NCI-H128 (cell line): ENCODE measurements around the gene NCF2.

Experiments used
- DNase-seq: peaks from one replicate; lab custom pipeline; 2025; ENCODE audit not compliant: unreplicated experiment; lab: John Stamatoyannopoulos, UW

Gene NCF2

DNA sequence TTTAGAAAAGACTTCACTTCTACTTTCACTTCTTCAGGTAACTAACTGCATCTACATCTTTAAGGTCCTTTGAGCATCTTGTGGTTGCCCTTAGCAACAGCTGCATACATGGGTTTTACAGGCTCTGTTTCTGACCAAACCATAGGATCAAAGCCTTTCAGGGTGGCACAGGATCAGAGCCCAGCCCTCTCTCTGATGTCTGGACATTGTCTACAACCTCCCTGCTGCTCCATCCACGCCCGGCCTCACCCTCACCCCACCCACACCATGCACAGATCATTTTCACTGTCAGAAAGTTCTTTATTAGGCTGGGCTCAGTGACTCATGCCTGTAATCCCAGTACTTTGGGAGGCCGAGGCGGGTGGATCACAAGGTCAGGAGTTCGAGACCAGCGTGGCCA is 5.2 kb downstream of the NCF2 start:
- no peak for DNase-seq

DNA sequence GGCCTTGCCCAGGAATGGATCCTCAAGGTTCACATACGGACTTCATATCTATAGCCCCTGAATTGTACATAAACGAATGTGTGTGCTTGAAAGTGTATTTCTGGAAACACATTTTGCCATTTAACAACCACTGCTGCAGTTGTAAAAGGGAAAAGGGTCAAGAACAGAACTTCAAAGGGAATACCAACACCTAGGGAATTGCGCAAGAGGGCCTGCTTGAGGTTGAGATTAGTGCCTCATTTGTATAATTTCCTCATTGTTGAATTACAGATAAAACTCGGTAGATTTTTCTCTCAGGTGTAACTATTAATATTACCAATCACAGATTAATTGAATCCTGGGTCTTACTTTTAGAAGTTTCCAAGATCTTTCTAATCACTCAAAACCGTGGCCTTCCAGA is 6.1 kb downstream of the NCF2 start:
- no peak for DNase-seq

DNA sequence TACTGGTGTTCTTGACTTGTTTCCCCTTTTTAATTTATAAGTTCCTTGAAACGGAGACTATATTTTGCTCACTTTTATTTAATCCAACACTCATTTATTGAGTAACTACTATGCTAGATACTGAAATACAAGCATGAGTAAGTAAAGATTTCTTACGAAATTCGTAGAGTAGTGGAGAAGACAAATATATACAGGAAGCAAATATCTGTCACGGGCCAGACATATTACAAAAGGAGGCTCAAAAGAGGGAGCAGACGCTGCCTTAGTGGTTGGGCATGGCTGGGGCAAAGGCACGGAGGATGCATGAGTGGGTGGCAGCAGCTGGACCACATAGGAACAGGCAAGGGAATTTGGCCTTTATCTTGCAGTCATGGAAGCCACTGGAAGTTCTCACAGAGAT is 6.8 kb downstream of the NCF2 start:
- DNase-seq = no peak

DNA sequence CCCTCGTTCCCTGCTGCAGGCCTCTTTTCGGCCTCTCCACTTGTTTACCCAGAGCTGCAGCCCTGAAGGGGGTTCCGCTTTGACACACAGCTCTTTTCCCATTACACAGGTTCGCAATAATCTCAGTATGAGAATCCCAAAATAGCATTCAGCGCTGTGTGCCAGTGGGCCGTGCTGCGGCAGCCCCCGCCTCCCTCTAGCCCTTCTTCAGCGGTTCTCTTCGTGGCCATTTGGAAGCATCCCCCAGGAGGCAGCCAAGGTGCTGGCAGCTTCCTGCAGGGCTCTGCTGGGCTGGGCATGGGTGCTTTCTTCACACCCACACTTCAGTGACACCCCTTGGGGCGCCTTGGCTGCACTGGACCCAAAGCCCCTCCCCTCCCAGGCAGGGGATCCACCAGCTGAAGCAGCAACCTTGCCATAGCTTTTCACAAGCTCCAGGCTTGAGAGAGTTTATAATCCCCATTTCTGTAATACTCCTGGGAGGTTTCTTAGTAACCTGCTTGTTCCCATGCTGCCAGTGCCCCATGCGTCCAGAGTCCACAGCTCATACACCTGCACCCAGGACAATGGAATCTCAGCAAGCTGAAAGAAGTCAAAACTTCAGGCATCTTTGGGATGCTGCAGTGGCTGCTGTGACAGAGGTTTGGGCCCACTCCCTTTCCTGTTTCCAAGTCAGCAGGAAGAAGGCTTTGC is 8.1 kb downstream of the NCF2 start:
- DNase-seq = no peak

DNA sequence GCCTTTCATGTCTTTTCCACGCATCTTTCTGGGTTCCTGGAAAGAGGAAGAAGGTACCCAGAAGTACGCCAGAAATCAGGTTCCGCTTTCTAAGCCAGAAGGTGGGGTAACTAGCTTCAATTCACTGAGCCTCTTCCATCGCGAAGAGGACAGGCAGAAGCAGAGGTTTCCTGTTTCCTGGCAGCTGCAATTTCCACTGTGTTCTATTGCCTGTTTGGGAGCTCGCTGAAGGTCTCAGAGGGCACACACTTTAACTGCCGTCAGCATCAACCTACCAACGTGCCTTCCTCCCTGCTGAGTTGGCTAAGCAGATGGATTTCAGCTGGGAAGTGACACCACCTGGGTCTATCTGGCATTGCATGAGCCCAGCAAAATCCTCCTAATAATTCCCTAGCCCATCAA is 10.0 kb downstream of the NCF2 start:
- DNase-seq = peak; percentile 68

DNA sequence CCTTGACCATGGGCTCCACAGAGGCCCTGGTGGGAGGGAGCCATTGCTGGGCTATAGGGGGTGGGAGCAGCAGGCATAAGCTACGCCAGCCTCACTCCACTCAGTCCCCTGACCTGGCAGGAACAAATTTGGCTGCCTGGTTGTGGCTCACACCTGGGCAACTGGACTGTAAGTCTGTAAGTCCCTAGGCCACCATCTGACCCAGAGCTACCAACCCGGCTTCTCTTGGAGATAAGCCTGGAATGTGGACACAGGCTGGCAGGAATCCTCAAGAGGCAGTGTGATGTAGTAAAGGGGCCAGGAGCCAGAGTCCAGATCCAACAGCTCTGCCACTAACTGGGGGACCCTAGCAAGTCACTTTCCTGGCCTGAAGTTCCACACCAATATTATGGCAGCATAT is 11.4 kb downstream of the NCF2 start:
- DNase-seq = no peak

DNA sequence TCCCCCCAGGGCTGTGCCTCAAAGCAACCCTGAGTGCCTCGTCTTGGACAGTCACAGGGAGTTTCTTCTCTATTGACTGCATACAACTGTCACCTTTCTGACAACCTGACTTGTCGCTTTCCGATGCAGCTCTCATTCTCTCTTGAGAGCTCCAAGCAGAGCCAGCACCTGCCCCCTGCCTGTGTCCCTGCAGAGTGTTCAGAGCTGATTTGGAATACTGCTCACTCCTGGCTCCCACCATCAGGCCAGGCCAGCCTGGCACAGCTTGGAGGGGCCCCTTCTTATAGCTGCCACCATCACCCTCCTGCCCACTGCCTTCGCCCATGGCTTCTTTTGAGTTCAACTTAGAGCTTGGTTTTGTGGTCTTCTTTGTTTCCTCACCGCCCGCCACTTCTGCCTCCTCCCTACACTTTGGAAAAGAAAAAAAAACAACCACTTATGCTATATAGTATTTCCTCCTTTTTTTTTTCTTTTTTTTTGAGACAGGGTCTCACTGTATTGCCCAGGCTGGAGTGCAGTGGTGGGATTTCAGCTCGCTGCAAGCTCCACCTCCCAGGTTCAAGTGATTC is 12.3 kb downstream of the NCF2 start:
- no peak for DNase-seq

DNA sequence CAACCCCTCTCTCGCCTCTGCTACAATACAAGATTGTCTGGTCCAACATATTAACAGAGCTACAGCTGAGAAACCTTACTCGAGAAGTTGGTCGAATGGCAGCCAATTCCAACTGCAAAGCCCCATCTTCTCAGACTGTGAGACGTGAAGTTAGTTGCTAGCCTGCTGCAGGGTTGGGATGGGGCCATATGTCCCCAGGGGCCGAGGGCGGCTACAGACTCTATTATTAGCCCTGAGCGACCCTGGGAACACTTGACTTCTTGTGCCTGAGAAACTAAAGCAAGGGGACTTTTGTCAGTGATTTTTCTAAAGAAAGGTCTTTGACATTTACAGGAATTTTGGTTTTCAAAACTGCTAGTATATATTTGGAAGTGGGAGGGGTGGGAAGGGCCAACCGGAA is 13.7 kb downstream of the NCF2 start:
- DNase-seq = no peak

DNA sequence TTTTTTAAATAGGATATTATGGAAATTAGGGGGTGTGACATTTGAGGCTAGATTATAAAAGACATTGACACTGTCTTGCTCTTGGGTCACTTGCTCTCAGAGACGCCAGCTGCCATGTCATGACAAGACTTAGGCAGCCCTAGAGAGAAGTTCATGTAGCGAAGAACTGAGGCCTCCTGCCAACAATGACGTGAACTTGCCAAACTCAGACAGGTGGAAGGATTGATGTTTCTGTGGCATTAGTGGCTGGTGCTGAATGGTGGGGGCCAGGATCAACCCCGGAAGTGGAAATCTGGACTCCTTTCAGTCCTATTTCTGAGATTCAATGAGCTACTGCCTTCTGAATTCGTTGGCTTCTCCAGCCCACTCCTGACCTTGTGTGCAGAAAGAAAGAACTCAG is 14.7 kb downstream of the NCF2 start:
- DNase-seq = no peak

DNA sequence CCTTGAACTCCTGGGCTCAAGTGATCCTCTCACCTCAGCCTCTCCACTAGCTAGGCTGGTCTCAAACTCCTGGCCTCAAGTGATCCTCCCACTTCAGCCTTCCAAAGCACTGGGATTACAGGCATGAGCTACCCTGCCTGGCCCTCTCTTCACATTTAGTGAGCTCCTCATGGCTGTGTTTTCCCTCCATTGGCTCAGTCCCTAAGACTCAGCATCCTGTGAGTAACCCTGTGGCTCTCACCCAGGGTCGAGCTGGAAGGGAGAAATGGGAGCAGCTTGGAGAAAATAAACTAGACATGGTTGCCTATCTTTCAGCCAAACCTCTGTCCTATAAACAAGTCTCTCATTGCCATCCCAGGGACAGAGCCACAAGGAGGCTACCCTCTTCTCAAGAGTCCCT is 17.5 kb downstream of the NCF2 start:
- no peak for DNase-seq

DNA sequence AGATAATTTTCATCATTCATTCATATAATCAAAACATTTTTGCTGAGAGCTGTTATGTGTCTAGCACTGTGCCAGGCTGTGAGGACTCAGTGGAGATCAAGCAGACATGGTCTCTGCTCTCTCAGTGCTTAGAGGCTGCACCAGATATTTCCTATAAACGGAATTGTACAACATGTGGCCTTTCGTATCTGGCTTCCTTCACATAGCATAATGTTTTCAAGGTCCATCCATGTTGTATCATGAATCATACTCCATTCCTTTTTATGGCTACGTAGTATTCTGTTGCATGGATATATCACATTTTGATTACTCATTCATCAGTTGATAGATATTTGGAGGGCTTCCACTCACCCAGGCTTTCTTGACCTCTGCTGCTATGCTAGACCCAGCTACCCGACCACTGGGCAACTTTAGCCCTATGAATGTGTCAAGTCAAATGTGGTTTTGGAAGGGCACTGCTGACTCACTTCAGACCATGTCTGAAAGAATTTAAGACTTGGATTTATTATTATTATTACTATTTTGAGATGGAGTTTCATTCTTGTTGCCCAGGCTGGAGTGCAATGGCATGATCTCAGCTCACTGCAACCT is 18.5 kb downstream of the NCF2 start:
- no peak for DNase-seq

DNA sequence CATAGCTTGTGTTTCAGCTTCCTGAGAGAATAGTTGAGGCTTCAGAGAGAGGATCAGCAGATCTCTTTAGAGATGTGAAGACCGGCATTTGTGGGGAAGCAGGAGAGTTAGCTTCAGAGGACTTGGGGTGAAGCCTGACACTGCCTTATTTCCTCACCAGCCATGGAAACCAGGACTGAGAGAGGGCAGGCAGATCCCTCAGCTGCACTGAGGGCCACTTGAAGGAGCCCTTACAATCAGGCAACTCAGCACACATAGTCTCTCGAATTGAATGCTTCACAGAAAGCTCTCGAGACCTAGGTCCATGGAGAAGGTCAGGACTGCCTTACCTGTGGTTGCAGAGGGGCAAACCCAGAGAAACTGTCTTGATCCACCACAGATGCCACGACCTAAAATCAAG is 19.8 kb downstream of the NCF2 start:
- DNase-seq = no peak

DNA sequence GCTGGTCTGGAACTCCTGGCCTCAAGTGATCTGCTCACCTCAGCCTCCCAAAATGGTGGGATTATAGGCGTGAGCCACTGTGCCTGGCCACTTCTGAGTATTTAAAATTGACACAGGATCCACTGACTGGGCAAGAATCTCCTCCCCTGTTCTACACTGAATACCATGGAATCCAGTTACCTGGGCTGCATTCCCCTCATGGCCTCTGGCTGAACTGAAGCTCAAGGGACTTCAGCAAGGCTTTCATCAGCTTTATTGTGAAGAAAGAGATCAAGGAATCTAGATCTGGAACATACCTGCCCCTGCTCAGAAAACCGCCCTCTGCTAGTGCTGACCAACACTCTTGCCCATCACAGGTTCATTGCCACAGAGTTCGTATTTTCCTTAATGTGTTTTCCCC is 20.5 kb downstream of the NCF2 start:
- no peak for DNase-seq

DNA sequence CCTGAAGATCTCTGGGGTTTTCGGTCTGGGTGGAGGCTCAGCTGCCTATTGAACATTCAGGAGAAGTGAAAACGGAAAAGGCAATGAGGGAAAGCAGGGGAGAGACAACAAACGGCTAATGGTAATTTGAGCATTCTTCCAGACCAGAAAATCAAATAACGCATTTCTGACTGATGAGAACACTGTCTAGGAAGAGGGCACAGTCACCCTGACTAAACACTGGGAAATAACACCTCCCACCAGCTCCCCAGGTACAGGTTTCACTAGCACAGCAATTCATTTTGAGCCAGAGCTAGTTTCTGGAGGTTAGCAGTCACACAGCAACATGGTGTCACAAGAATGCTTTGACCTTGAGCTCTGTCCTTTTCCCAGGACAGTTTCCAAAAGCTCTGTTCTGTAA is 21.1 kb downstream of the NCF2 start:
- no peak for DNase-seq

DNA sequence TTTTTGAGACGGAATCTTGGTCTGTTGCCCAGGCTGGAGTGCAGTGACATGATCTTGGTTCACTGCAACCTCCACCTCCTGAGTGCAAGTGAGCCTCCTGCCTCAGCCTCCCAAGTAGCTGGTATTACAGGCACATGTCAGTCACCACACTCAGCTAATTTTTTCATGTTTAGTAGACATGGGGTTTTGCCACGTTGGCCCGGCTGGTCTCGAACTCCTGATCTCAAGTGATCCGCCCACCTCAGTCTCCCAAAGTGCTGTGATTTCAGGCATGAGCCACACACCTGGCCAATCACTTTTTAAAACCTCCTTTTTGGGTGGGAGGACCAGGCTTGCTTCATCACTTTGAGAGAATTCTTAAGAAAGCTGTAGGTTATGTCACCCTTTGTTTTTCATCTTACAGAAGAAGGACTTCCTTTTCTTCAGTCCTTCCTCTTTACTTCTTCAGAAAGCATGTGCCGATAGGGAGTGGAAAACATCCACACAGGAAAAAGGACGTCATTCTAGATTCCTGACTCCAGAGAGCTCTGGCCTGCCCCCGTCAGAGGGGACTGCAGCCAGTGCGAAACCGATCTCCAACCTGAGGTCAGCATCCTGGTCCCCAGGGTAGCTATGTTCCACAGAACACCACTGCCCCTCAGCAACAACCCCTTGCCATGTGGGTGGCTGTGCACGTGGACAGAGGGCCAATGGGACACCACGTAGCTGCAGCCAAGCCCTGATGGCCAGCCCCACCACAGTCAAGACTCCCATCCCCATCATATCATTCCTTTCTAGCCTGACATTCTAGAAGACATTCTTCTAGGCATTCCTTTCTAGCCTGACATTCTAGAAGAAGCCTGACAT is 21.9 kb downstream of the NCF2 start:
- no peak for DNase-seq

DNA sequence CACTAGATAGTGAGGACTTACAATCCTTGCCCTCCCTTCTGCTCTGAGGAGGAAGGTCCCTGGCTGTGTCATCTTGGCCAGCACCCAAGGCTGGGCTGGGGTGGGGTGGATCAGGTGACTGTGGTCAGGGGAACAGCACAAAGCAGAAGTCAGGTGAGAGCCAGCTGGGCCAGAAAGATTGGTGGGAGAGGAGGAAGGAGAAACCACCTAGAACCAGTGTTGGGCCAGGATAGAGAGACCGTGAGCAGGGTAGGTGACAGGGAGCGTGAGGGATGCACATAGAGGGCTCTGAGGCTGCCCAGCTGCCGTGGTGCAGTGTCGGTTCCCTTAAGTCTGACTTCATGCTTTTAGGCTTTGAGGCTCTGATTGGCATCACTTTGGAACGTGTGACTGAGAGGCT is 22.7 kb downstream of the NCF2 start:
- no peak for DNase-seq

DNA sequence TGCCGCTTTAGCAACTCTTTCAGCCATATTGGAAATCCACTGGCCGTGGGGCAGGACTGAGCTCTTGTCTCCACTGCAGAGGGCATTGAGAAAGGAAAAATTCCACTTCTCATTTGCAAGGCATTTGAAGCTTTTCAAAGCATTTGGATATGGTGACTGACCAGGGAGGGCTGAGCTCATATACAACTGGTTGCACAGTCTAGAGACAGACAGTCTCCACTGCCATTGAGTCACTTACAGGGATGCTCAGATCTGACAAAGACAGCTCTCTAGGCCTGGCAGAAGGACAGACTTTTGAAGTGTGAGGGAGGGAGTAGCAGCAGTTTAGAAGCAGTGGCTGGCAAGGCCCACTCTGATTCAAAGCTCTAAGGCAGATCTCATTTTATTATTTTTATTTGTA is 24.2 kb downstream of the NCF2 start:
- no peak for DNase-seq

DNA sequence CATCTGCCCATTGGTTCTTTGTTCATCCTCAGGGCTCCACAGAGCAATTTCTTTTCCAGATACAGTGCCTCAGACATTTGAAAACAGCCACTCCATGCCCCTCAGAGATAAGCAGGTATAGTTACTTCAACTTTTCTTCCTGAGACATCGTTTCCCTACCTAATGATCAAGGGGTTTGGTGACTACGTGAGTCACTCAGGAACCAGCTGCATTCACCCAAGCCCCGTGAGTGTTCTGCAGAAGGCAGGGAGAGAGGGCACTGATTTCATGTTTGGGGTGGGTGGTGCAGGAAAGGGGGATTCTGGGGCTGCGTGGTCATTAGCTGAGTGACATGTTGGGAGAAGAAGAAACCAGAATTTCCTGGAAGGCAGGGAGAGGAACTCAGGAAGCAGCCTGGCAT is 25.0 kb downstream of the NCF2 start:
- no peak for DNase-seq

DNA sequence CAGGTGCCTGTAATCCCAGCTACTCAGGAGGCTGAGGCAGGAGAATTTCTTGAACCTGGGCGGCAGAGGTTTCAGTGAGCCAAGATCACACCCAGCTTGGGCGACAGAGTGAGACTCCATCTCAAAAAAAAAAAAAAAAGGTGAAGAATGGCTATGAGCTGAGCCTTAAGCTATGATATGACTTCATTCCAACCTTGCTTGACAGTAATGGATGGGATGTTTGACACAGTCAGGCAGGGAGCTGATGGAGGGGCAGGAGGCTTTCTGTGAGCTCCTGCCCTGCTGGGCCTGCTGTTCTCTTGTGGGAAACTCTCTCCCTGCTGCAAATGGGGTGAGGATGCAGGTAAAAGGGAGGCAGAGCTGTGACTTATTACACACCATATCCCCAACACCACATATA is 27.6 kb downstream of the NCF2 start:
- DNase-seq = no peak

DNA sequence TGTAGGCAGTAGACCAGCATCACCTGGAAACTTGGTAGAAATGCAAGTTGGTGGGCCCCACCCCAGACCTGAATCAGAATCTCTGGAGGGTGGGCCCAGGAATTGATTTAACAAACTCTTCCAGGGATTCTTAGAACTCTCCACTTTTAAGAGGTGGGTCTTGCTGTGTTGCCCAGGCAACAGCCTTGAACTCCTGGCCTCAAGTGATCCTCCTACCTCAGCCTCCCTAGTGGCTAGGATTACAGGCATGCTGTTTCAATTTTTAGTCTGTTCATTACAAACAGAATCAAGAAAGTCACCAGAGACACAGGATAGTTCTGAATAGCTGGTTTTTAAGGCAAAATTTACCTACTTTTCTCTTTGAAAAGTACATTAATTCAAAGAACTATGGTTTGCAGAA is 31.2 kb downstream of the NCF2 start:
- DNase-seq = no peak

DNA sequence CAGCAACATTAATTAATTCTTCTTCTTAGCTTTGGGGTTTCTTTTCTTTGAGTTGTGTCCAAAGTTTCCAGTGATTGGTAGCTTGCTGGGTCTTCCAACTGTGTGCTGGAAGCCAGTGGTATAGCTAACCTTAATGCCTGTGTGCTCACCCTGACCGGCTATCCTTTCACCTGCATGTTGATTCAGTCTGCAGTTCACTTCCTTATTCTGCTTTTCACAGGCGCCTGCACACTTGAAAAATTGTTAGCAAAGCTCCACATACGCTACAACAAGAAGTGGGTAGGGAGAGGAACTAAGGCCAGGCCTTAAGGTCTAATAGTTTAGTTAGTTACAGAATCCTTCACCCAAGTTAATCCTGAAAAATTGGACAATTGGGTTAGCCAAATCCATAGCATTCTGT is 35.7 kb downstream of the NCF2 start:
- DNase-seq = no peak

DNA sequence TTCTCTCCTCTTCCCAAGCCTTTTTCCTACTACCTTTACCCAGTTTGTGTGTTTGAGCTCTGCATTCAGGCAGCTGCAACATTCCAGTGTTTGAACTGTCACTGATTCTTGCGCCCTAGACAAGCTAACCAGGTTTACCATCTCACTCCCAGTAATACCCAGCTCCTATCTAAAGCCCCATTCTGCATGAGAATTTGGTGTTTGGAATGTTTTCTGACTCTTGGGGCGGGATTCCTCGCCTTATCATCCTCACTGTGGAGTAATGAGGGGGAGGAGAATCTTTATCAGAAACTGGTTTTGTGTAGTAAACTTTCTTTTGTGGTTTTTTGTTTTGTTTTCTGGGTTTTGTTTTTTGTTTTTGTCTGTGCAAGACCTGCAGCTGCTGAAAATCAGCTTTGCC is 36.5 kb downstream of the NCF2 start:
- DNase-seq = no peak
